Fibroblast of the aortic adventitia (primary cell): ENCODE measurements around the gene MBIP. TPM values are rescaled to one million over a fixed set of nuclear protein-coding genes. Genes with fewer than 3 reads are reported as not detected.

Experiments
- DNase-seq: peaks from one replicate; pipeline ENCODE4 v3.0.0-alpha.2; 2010; ENCODE audit warnings: low read depth
- H3K4me3 ChIP-seq: 2 replicates; pipeline ENCODE4 v1.5.1; 2011; ENCODE audit warnings: low read depth, mild to moderate bottlenecking, control low read depth, low read length, moderate library complexity
- CTCF ChIP-seq: IDR thresholded peaks from 2 replicates; pipeline ENCODE4 v1.5.1; 2011; ENCODE audit warnings: mild to moderate bottlenecking, low read length, control low read depth, inconsistent platforms; ENCODE audit not compliant: insufficient read depth
- total RNA-seq: library from RNA; depleted of rRNA; stranded (reverse); fragments of >200 nt; gene quantifications from 2 replicates; pipeline ENCODE4 v1.2.3, GENCODE V29; 2012; ENCODE audit warnings: low replicate concordance

Gene MBIP
- total RNA-seq, 1 donor: 18.2 TPM

DNA sequence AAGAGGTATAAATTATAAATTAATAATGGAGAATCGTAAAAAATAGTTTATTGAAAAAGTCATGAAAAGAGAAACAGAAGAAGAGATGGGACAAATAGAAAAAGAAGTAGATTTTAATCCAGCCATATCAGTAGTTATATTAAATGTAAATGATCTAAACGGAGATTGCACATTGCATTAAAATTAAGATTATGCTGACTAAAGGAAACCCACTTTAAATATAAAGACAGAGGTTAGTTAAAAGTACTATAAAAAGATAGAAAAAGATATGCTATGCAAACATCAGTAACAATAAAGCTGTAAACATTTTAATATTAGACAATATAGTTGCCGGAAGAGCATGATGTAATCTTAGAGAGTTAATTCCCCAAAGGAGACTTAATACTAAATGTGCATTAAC lies 5.4 kb upstream of the MBIP start:
- no peak for TF ChIP-seq CTCF
- DNase-seq: no peak
- no peak overlapping the region for H3K4me3 ChIP-seq

DNA sequence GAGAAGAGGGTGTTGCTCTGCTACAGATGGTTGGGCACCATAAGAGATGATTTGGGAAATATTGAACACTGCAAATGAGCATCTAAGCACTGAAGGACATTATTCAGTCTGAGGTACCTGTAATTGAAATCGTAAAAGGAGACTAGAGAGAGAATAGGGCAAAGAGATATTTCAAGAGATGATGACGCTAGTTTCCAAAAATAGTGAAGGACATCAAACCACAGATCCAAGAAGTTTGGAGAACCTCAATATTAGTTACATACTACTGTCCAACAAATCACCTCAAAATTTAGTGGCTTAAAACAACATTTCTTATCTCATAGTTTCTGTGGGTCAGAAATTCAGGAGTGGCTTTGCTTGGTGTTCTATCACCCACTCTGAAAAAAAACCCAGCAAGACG lies 4.5 kb upstream of the MBIP start:
- no peak overlapping the region for H3K4me3 ChIP-seq
- DNase-seq: no peak
- no peak for TF ChIP-seq CTCF

- peak overlapping the region; percentile 87 for H3K4me3 ChIP-seq
- DNase-seq: no peak
- no peak for TF ChIP-seq CTCF
Measured at GRCh38 chr14:36320897-36321381, 502 bp upstream of the MBIP start.

- H3K4me3 ChIP-seq: peak overlapping the region; percentile 87
- no peak for TF ChIP-seq CTCF
- DNase-seq: peak; percentile 32
Measured at GRCh38 chr14:36319899-36320199, 588 bp downstream of the MBIP start.

GRCh38 chr14:36317650-36318049 lies 2.8 kb downstream of the MBIP start:
- DNase-seq: no peak
- no peak for TF ChIP-seq CTCF
- no peak overlapping the region for H3K4me3 ChIP-seq

- H3K4me3 ChIP-seq: no peak overlapping the region
- DNase-seq: no peak
- TF ChIP-seq CTCF: no peak
Measured at GRCh38 chr14:36316131-36316530, 4.3 kb downstream of the MBIP start.

GRCh38 chr14:36315159-36315853 lies 5.1 kb downstream of the MBIP start:
- DNase-seq: no peak
- H3K4me3 ChIP-seq: no peak overlapping the region
- TF ChIP-seq CTCF: no peak
